Stimulated activated CD4-positive, alpha-beta T cell treated with anti-CD3 and anti-CD28 coated beads, Interleukin-2, amount 100 ng/mL, for 48 hours (primary cell): Measurements from ENCODE around the gene PSG7.
"Not testable (repeated sequence)": the region's sequence is repeated elsewhere in the genome, so short reads cannot be mapped to it uniquely, and the experiment has no call there.

Source experiments
- DNase-seq, 2 donors: peaks; one replicate each; pipeline ENCODE4 v3.0.0-alpha.2; 2020

The PSG7 gene

DNA sequence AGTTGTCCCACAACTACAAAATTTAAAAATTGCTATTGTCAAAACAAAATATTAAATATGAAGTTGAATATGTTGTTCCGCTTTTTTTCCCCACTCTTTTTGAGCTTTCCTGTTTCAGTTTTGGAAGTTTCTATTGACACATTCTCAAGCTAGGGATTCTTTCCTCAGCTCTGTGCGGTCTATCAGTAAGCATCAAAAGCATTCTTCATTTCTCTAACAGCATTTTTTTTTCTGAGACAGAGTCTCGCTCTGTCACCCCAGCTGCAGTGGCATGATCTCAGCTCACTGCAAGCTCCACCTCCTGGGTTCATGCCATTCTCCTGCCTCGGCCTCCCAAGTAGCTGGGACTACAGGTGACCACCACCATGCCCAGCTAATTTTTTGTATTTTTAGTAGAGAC, 24.1 kb downstream of the PSG7 start:
- DNase-seq, result not testable (repeated sequence)

DNA sequence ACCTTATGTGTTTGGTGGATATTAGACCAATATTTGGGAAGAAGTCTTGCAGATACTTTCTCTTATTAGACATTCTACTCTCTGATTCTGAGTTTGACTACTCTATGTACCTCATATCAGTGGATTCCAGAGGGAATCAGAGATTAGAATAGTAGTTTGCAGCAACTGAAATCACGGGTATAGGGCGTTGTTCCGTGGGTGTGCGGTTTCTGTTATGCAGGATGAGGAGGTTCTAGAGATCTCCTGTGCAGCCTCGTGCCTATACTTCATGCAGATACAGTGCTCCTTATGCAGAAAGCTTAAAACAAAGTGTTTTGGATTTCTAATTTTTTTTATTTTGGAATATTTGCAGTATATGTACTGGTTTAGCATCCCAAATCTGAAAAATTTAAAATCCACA, 25.3 kb downstream of the PSG7 start:
- not testable (repeated sequence) for DNase-seq

DNA sequence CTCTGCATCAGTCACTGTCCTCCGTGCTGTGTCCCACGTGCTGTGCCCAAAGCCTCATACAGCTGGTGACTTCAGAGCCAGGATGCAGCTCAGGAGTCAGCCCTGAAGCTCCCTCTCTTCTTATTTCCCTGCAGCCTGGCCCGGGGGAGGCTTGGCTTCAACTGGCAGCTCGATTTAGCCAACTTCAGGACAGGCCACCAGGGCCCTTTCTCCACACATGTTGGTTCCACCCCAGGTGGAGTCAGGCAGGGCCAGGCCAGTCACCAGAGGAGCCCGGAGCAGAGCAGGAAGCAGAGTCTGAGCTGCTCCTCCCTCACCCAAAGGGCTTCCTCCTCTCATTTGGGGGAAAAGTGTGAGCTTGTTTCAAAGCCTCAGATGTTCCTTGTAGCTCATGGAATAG, 30.8 kb downstream of the PSG7 start:
- DNase-seq, result not testable (repeated sequence)

DNA sequence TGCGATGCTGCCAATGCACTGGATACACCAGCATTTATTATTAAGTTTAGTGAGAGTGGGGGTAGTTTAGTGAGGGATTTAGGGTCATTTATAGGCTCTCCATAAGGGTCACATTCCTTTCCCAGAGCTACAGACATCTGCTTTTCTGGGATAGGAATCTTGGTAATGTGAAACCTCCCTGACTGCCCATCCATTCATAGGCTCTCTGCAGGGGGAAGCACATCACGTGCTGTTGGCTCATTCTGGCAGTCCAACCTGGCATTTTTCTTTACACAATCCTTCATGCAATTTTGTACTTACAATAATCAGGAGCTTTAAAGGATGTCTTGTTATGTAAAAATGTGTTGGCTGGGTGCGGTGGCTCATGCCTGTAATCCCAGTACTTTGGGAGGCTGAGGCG, 36.4 kb downstream of the PSG7 start:
- DNase-seq, result not testable (repeated sequence)

DNA sequence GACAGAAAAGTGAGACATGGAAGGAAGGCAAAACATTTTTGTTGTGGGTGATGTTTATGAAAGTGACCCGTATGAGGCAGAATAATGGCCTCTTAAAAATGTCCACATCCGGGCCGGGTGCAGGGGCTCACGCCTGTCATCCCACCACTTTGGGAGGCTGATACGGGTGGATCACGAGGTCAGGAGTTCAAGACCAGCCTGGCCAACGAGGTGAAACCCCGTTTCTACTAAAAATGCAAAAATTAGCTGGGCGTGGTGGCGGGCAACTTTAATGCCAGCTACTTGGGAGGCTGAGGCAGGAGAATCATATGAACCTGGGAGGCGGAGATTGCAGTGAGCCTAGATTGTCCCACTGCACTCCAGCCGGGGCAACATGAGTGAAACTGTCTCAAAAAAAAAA, 37.3 kb downstream of the PSG7 start:
- not testable (repeated sequence) for DNase-seq

DNA sequence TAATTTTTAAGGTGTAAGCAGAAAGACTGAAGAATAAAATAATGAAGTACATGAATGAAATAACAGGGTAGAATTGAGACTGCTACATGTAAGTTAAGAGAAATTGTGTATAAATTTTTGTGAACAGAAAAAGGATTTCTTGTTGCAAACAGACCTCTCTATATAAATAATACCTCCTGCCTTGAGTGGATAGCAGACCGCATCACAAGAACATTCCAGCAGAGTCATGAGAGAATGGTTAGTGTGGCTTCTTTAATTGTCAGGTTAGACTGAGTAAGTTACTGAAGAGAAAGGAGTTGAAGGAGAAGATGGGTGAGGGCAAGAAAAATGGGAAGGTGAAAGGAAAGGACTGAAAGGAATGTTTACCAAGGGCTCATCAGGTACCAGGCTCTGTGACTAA, 37.9 kb downstream of the PSG7 start:
- not testable (repeated sequence) for DNase-seq

DNA sequence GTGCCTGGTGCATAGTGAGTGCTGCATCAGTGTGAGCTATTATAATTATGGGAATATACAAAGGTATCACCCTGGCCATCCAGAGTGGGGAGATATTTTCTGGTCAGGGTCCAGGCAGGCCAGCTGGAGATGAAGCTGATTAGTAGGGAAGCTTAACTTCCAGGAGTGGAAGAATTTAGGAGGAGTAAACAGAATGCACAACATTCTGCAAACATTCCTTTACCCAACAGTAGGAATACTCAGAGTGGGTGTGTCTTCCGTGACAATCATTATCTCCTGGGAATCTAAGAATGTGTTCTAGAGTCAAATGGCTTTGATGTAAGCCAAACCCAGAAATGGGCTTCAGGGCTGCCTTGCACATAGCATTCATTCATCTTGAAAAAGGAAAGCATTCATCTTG, 38.4 kb downstream of the PSG7 start:
- DNase-seq, result not testable (repeated sequence)

DNA sequence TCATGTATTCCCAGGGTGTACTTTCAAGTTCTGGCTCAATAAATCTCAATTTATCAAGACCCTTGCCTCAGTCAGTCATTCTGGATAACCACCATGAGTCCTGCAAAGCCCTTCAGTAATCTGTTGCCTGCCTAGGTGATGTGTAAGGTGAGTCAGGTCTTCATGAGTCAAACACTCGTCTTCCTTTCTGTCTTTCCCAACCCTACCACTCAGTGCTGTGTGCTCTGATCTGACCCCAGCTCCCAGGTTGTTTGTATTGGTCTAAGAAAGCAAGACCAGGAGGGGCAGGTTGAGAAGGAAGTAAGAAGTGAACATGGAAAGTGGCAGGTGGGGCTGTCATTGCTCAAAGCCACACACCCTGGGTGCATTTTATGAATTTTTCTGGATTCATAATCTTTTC, 39.3 kb downstream of the PSG7 start:
- not testable (repeated sequence) for DNase-seq

DNA sequence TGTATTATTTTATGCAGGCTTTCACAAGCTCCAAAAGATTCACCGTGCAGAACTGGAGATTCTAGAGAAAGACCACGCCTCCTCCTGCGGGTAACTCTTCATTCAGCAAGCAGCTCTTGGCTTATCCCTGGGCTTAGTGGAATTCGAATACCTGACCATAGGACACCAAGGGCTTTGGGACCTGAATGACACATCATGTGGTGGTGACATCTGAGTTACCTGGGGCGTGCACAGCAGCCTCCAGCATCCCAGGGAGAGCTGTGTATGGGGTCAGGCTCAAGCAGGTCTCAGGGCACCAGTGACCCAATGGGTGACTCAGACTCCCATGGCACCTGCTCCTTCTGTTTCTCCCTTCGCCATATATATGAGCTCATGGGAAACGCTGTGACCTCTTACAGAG, 46.6 kb downstream of the PSG7 start:
- DNase-seq, result not testable (repeated sequence)

DNA sequence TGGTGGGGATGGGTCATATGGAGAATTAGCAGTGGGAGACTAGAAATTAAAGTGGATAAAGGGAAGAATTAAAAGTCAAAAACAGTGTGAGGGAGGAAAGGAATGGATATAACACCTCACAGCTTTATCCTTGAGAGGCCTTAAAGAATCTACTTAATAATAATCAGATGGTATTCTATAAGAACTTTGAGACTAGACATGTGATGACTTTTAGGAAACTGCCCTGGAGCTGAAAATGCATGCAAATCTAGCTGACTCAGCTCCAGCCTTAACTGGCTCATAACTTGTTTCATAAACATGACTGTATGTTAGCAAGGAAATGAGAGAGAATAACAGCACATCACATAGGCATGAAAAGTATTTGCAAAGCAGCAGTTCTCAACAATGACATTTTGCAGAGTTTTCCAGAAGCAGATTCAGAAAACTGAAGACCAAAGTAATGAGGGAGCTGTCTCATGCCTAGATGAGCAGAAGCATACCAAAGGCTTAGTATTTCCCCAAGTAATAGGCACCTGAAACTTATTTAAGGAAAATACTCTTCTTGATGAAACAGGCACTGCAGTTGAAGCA, 49.0 kb downstream of the PSG7 start:
- not testable (repeated sequence) for DNase-seq

DNA sequence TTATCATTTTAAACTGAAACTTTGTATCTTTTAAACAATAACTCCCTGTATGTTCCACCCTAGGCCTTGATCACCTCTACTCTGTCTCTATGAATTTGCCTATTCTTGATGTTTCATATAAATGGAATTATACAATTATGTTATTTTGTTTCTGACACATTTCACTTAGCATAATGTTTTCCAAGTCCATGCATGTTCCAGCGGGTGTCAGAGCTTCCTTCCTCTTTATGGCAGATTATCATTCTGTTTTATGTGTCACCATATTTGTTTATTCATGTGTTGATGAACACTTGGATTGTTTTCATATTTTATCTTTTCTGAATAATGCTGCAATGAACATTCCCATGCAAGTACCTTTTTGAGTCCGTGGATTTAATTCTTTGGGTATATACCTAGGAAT, 54.3 kb downstream of the PSG7 start:
- DNase-seq, result not testable (repeated sequence)

DNA sequence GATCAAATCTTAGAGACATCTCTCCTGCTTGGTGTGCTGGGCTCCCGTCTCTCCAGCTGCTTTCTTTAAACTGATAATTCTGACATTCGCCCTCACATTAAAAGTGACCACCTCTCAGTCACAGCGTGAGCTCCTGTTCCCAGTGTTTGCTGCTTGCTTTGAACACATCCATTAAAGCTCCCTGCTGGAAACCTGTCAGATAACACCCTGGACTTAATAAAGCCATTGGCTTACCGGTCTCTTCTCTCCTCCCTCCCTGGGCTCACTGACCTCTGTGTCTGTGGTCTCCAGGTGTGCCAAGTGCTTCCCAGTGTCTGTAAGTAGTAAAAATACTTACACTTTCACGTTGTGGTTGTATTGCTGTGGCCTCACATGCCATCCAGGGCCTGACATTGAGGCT, 55.0 kb downstream of the PSG7 start:
- DNase-seq, result not testable (repeated sequence)

DNA sequence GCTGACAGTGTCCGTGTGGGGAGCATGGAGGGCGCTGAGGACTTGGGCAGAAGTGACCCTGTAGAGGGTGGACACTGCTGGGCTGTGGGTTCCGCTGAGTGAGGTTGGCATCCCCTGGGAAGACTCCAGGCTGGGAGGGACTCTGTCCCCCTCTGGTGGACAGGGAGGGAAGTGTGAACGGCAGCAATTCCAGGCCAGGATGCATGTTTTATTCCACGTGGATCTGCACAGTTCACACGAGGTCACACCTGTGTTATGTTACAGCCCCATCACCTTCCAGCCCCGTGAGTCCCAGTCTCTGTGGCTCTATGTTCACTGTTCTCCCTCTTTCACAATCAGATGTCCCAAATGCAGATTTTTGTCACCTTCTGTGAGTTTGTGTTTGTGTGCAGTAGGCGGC, 55.7 kb downstream of the PSG7 start:
- not testable (repeated sequence) for DNase-seq

DNA sequence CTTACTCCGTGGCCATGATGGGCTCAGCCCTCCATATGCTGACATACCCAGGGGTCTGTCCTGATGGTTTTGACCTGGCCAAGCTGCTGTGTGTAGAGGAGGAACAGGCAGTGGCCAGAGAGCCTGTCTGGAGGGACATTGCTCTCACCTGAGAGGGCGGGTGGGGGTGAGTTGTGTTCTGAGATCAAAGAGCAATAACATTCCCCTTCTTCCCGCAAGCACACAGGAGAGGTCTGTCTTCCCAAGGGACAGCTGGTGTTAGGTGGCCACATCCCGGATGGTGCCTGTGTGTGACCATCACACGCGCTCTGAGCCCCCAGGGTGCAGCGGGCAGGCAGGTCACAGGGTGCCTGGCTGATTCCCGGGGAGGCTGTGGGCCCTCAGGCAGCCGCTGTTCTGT, 56.4 kb downstream of the PSG7 start:
- not testable (repeated sequence) for DNase-seq

DNA sequence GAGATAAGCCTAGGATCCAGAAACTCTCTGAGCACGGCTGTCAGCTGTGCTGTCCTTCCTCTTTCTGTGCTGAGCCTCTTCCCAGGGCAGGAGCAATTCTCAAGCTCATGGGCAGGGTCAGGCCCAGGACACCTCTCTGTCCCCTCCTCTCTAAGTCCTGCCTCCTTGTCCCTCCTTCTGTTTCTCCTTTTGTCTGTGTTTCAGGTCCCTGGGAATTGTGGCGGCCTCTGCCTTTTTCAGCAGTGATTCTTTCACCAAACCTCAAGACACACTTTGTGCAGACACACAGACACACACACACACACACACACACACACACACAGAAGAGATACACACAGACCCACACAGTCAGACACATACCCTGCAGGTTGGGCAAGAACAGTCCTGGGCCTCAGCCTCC, 57.4 kb downstream of the PSG7 start, which contains the start of gene PSG1:
PSG1 (minus strand) TSS at position 101 of the 400 bp plus-strand sequence. CDS start 132 bp downstream, outside the sequence.
- DNase-seq, result no peak

DNA sequence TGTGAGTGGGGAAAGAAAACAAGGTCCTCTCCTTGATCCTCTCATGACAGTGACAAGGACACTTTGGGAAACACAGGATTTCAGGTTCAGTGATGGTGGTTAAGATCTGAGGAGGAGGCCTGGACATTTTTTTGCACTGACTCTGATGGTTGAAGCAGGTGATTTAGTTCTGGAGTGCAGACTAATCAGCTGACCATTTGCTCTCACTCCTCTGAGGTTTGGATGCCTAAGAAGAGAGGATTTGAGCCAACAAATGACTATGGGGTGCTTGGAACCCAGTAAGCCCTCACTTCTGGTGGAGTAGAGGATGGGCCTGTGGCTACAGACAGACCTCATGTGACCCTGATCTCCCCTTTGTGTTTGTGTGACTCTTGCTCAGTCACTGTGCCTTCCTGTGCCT, 60.4 kb downstream of the PSG7 start:
- not testable (repeated sequence) for DNase-seq

DNA sequence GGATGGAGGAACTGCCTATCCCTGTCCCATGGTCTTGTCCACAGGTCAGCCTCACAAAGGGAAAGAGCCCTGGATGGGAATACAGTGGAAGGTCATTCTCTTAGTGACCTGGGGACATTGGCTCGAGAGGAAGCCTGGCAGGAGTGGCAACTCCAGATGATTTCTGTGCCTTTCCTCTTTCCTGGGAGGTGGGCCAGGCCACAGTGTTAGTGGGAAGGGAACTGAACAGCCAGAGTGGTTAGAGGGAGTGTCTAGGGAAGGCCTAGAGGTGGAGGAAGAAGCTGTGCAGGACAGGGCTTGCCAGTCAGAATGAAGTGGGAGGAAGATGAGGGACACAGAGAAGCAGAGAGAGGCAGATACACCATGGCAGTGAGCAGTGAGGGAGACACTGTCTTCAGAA, 61.1 kb downstream of the PSG7 start:
- DNase-seq, result not testable (repeated sequence)

DNA sequence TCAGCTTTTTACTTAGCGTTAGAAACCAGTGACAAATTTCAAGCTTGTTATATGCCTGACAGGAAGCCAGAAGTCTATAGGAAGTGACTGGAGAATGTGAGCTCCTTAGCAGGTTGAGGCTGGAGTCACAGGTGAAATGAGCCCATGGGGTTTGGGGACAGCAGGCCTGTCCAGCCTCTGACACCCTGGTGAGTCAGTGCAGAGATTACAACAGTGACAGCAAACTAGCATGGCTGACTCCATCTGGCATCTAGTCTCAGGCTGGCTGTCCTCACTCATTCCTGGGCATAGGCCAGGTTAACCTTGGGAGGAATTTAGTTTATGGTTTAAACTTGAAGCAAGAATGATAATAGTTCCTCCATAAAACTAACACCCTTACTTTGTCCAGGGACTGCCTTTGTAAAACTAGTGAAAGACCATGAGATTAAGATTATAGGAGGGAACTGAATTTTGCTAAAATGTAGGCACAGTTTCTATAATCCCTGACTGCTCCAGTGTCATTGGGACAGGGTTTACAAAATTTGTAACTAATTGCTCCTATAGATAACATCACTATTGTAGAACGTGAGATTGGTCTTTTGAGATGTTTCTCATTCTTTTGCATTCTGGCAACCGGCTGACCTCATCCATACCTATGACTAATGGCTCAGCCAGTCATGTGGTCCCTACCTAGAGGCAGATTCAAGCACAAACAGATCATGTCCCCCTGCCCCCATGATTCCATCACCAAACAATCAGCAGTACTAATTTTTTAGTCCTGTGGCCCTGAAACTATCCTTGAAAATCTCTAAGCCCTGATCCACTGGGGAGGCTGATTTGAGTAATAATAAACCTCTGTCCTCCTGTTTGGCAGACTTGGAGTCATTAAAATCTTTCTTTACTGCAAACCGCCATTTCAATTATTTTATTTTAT, 61.9 kb downstream of the PSG7 start:
- not testable (repeated sequence) for DNase-seq

DNA sequence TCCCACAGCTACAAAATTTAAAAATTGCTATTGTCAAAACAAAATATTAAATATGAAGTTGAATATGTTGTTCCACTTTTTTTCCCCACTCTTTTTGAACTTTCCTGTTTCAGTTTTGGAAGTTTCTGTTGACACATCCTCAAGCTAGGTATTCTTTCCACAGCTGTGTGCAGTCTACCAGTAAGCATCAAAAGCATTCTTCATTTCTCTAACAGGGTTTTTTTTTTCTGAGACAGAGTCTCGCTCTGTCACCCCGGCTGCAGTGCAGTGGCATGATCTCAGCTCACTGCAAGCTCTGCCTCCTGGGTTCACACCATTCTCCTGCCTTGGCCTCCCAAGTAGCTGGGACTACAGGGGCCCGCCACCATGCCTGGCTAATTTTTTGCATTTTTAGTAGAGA, 62.9 kb downstream of the PSG7 start:
- DNase-seq, result not testable (repeated sequence)
